Astrocyte of the cerebellum (primary cell): Measurements from ENCODE around the gene HSPBAP1.

Source experiments
- DNase-seq: peaks from one replicate; pipeline ENCODE4 v3.0.0-alpha.2; 2011; ENCODE audit warnings: low read depth
- H3K4me3 ChIP-seq: 2 replicates; pipeline ENCODE4 v1.5.1; 2011; ENCODE audit warnings: mild to moderate bottlenecking, low read depth, low read length, moderate library complexity
- in situ Hi-C: cut with HindIII; loops from 2 replicates; pipeline ENCODE4 v1.10.0; 2017; ENCODE audit warnings: low sequenced_read_pairs
- TF ChIP-seq, protein P1 (sequence below): IDR thresholded peaks from 2 replicates; pipeline ENCODE4 v1.5.1; 2012; ENCODE audit warnings: low read length, low read depth, moderate library complexity, mild to moderate bottlenecking; ENCODE audit errors: missing control alignments

Gene HSPBAP1

DNA sequence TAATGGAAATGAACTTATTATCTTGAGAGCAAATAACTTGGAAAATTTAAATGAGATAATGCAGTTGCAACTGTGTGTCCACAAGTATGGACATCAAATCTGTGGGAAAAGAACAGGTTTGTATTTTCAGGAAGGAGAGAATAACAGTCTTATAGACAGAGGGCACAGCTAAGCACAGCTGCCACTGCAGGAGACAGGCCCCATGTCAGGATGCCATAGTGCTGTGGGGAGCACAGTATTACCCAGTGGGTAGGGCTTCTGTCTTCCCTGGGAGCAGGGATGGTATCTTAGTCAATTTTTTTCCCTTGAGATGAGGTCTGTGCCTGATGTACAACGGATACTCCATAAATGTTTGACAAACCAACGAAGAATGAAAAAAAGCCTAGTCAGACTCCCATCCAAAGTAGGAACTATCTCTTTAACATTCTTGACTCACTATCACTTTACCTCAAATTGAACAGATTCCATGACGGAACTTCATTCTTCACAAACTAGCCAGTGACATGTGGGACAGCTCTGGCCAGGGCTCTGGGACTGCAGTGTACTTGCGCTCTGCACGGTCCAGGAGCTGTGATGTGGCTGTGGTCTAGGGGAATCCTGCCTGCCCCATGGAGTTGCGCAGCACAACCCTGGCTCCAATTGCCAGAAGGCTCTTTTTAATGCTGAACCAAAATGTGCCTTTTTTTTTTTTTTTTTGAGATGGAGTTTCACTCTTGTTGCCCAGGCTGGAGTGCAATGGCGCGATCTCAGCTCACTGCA is 64.7 kb downstream of the HSPBAP1 start:
- TF ChIP-seq, protein P1, sequence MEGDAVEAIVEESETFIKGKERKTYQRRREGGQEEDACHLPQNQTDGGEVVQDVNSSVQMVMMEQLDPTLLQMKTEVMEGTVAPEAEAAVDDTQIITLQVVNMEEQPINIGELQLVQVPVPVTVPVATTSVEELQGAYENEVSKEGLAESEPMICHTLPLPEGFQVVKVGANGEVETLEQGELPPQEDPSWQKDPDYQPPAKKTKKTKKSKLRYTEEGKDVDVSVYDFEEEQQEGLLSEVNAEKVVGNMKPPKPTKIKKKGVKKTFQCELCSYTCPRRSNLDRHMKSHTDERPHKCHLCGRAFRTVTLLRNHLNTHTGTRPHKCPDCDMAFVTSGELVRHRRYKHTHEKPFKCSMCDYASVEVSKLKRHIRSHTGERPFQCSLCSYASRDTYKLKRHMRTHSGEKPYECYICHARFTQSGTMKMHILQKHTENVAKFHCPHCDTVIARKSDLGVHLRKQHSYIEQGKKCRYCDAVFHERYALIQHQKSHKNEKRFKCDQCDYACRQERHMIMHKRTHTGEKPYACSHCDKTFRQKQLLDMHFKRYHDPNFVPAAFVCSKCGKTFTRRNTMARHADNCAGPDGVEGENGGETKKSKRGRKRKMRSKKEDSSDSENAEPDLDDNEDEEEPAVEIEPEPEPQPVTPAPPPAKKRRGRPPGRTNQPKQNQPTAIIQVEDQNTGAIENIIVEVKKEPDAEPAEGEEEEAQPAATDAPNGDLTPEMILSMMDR = no peak
- in situ Hi-C loops = no loop called here
- no peak overlapping the region for H3K4me3 ChIP-seq
- DNase-seq = no peak

DNA sequence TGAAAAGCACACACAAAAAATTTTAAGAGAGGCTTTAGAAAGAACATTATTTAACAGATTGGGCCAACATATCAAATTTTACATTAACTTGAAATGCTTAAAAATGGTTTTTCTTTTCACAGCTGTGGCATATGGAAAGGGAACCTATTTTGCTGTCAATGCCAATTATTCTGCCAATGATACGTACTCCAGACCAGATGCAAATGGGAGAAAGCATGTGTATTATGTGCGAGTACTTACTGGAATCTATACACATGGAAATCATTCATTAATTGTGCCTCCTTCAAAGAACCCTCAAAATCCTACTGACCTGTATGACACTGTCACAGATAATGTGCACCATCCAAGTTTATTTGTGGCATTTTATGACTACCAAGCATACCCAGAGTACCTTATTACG is 65.4 kb downstream of the HSPBAP1 start:
- H3K4me3 ChIP-seq = no peak overlapping the region
- TF ChIP-seq, protein P1 = no peak
- DNase-seq = no peak
- in situ Hi-C loops = no loop called here

DNA sequence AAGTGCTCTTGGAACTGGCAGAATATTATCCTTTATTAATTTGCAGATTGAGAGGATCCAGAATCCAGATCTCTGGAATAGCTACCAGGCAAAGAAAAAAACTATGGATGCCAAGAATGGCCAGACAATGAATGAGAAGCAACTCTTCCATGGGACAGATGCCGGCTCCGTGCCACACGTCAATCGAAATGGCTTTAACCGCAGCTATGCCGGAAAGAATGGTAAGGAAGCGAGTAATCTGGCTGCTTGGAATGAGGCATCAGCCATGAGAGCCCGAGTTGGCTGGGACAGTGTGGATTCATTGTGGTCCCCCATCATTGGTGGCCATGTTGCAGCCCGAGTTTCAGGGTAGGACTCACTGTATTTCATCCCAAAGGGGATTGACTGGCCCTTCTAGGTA is 65.9 kb downstream of the HSPBAP1 start:
- DNase-seq = no peak
- H3K4me3 ChIP-seq = no peak overlapping the region
- in situ Hi-C loops = no loop called here
- TF ChIP-seq, protein P1 = no peak

DNA sequence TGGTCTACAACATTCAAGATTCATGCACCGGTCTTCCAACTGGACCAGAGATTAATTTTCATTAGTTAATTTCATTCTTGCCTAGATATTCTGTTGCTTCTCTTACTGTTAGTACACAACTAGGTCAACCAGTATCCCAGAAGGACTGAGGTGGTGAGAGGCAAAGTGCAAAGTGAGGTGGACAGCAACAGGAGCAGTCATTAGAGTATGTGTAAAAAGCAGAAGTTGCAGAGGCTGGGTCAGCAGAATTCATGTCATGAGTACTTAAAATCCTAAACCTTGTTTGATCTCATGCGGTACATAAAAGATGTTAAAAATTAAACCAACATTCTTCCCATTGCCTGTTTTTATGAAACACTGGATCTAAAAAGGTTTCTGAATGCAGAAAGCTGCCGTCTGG is 66.3 kb downstream of the HSPBAP1 start:
- in situ Hi-C loops = no loop called here
- H3K4me3 ChIP-seq = no peak overlapping the region
- TF ChIP-seq, protein P1 = no peak

DNA sequence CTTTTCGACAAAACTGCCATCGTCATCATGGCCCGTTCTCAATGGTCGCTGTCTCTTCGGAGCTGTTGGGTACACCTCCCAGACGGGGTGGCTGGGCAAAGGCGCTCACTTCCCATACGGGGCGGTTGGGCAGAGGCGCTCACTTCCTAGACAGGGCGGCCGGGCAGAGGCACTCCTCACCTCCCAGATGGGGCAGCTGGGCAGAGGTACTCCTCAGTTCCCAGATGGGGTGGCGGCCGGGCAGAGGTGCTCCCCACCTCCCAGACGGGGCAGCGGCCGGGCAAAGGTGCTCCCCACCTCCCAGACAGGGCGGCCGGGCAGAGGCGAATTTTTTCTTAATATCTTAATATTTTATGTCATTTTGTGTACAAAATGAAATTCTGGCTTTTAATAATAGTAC is 68.5 kb downstream of the HSPBAP1 start:
- in situ Hi-C loops = no loop called here
- H3K4me3 ChIP-seq = no peak overlapping the region
- TF ChIP-seq, protein P1 = no peak
- no peak for DNase-seq

More for the DNA sequence above, 66.3 kb downstream of the HSPBAP1 start:
- no peak for DNase-seq

DNA sequence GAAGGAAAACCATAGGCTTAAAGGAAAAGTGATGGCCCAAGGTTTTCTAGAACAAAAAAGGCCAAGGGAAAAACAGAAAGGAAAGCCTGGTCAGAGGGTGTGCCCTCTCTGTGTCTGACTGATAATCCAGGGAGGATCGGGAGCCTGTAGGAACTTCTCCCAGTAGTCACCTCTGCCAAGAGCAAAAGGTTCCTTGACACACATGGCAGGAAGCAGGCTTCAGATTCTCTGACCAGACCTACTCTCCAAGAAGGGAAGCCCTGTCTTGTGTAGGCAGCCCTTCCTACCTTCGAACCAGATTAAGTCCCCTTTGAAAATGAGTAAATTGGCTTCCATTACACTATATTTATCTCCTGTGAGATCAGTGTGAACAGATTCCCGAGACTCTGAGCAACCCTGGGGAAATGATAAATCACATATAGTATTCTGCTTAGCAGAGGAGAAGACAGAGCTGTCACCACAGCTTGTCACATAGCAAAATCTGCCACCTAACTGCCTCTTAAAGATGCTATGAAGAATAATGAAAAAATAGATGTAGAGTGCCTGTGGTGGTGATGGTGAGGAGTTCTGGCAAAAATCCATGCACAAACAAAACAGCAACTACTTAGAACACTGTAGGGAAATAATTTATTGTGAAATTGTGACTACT is 74.2 kb downstream of the HSPBAP1 start:
- TF ChIP-seq, protein P1 = no peak
- no peak for DNase-seq
- no peak overlapping the region for H3K4me3 ChIP-seq
- in situ Hi-C loops = no loop called here
